ENCODE measurements around the gene RPL3. TPM values are rescaled to one million over a fixed set of nuclear protein-coding genes. Genes with fewer than 3 reads are reported as not detected.

RPL3 gene
- total RNA-seq, 1 experiment from 2014 or later: 2,830 TPM

DNA sequence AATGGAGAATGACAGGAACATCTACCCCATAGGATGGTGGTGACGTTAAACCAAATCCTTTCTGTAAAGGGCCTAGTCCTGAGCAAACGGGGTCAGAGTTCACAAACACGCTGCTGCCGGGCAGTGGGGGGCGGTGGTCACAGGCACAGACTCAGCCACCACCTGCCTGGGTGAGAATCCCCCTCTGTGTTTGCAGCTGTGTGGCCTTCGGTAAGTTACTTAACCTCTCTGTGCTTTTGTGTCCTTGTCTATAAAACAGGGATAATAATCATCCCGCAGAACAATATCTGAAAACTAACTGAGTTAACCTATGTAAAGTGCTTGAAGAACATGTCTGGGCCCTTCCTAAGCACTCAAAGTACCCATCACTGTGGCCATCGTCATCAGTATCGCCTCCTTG, 48.6 kb downstream of the RPL3 start:
- no peak for DNase-seq
- Mint-ChIP-seq H3K27ac (no peak overlapping the region), H3K4me3 (no peak overlapping the region; a peak in 1 of 5 replicates), H3K4me1 (peaks cover 15 to 17% of the 10 kb centered on the region in 2 experiments), H3K27me3 (ENCODE audit: low read depth) (peaks cover 6% of the 10 kb centered on the region), H3K36me3 (ENCODE audit: insufficient read depth in 1 of 3, low read depth in 3 of 3) (peaks cover 1 to 7% (median 6%) of the 10 kb centered on the region in 3 experiments; a peak in 3 of 7 replicates), H3K9me3 (peaks cover 3 to 6% of the 10 kb centered on the region in 2 experiments)
- Histone ChIP-seq H3K27ac (ENCODE audit: insufficient read length, low read depth, low read length) (no peak overlapping the region), H2BK5ac (ENCODE audit: insufficient read length, low read length) (no peak overlapping the region), H3K9me3 (ENCODE audit: control insufficient read depth, low read depth, low read length) (no peaks in the 10 kb centered on the region), H4K20me1 (ENCODE audit: control insufficient read depth, insufficient read depth, insufficient read length) (no peaks in the 10 kb centered on the region), H3K23ac (ENCODE audit: insufficient read length, low read depth, low read length) (no peak overlapping the region), H4K8ac (replicated peaks; ENCODE audit: insufficient read length, low read depth, low read length) (no peak overlapping the region), H2BK20ac (ENCODE audit: low read depth, low read length, poor library complexity, severe bottlenecking) (no peak overlapping the region), H3K18ac (ENCODE audit: insufficient read length, low read depth, low read length) (no peak overlapping the region), H2AK5ac (ENCODE audit: insufficient read length, low read length) (no peak overlapping the region), H3K79me2 (ENCODE audit: insufficient read depth, low read length) (no peaks in the 10 kb centered on the region), H3T11ph (ENCODE audit: low read length) (no peak overlapping the region), H2AFZ (ENCODE audit: low read length) (no peak overlapping the region), H3K79me1 (ENCODE audit: insufficient read depth, low read depth, low read length, poor library complexity, severe bottlenecking) (no peaks in the 10 kb centered on the region), H3K9ac (ENCODE audit: extremely low read depth, insufficient read length, low read length) (no peak overlapping the region), H4K5ac (ENCODE audit: insufficient read length, low read depth, low read length) (no peak overlapping the region), H3K4ac (ENCODE audit: low read depth, low read length) (no peak overlapping the region), H3K4me1 (ENCODE audit: insufficient read depth, low read length) (no peaks in the 10 kb centered on the region), H2BK12ac (ENCODE audit: insufficient read length, low read depth, low read length) (no peak overlapping the region), H3K4me2 (ENCODE audit: insufficient read depth, insufficient read length, low read length) (no peak overlapping the region), H3K27me3 (ENCODE audit: insufficient read depth, low read length) (no peaks in the 10 kb centered on the region), H3K23me2 (ENCODE audit: insufficient read length, low read depth, low read length, poor library complexity, severe bottlenecking) (no peaks in the 10 kb centered on the region), H3K56ac (ENCODE audit: insufficient read length, low read depth, low read length) (no peak overlapping the region), H2BK120ac (ENCODE audit: low read depth, low read length, poor library complexity, severe bottlenecking) (no peak overlapping the region), H2BK15ac (ENCODE audit: low read depth, low read length) (no peak overlapping the region), H4K91ac (ENCODE audit: insufficient read length, low read depth, low read length) (no peak overlapping the region), H3K14ac (ENCODE audit: insufficient read depth, low read length) (no peak overlapping the region)
- no CpG with 5 or more reads among the region's 9 CpGs for WGBS (ENCODE audit: extremely low coverage, insufficient read length, low lambda C conversion rate)
- TF ChIP-seq, protein P1, sequence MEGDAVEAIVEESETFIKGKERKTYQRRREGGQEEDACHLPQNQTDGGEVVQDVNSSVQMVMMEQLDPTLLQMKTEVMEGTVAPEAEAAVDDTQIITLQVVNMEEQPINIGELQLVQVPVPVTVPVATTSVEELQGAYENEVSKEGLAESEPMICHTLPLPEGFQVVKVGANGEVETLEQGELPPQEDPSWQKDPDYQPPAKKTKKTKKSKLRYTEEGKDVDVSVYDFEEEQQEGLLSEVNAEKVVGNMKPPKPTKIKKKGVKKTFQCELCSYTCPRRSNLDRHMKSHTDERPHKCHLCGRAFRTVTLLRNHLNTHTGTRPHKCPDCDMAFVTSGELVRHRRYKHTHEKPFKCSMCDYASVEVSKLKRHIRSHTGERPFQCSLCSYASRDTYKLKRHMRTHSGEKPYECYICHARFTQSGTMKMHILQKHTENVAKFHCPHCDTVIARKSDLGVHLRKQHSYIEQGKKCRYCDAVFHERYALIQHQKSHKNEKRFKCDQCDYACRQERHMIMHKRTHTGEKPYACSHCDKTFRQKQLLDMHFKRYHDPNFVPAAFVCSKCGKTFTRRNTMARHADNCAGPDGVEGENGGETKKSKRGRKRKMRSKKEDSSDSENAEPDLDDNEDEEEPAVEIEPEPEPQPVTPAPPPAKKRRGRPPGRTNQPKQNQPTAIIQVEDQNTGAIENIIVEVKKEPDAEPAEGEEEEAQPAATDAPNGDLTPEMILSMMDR (conservative IDR thresholded peaks at IDR 0.05): no peak
